ENCODE measurements around the gene SLIT1. TPM values are rescaled to one million over a fixed set of nuclear protein-coding genes. Genes with fewer than 3 reads are reported as not detected.

Gene SLIT1
- total and polyA plus RNA-seq, 2 of the 8 experiments (the other 6 are each of a cell fraction or from before 2014, with no cell fraction given): 0.70 to 0.88 TPM

- TF ChIP-seq ZNF274 (IDR thresholded peaks at IDR 0.05; ENCODE audit: borderline replicate concordance, extremely low read depth, low read length): no peak
- no peak for TF ChIP-seq CTBP2 (IDR thresholded peaks at IDR 0.05; ENCODE audit: borderline replicate concordance, insufficient read depth, insufficient read length, low read length)
- no peak for TF ChIP-seq SIN3A (conservative IDR thresholded peaks at IDR 0.05 in 1 of 2, IDR thresholded peaks at IDR 0.05 in 1 of 2; ENCODE audit: low read depth in 1 of 2, low read length in 2 of 2)
Observed at GRCh38 chr10:97211229-97211628, 25.5 kb upstream of the SLIT1 start (continued).

Measured in H1 (cell line).